Epithelial cell of proximal tubule (primary cell): Measurements from ENCODE around the gene P2RX7. TPM values are rescaled to one million over a fixed set of nuclear protein-coding genes. Genes with fewer than 3 reads are reported as not detected.
"Not testable (repeated sequence)": the region's sequence is repeated elsewhere in the genome, so short reads cannot be mapped to it uniquely, and the experiment has no call there.

Source experiments
- DNase-seq: peaks from one replicate; pipeline ENCODE4 v3.0.0-alpha.2; 2011; ENCODE audit warnings: low read depth
- H3K4me3 ChIP-seq: 2 replicates; pipeline ENCODE4 v1.5.1; 2011; ENCODE audit warnings: low read depth, mild to moderate bottlenecking, low read length
- CTCF ChIP-seq: conservative IDR thresholded peaks from 2 replicates; pipeline ENCODE4 v1.5.1; 2012; ENCODE audit warnings: low read depth, mild to moderate bottlenecking, low read length
- total RNA-seq: library from RNA; depleted of rRNA; stranded (reverse); fragments of >200 nt; gene quantifications from 2 replicates; pipeline ENCODE4 v1.2.3, GENCODE V29; 2015

Gene P2RX7
- total RNA-seq, 1 donor from 2014 or later, result not detected

GRCh38 chr12:121189131-121189530 is 56.5 kb downstream of the P2RX7 start:
- DNase-seq, result no peak
- no peak overlapping the region for H3K4me3 ChIP-seq
- TF ChIP-seq CTCF, result no peak

GRCh38 chr12:121189619-121190155 is 57.0 kb downstream of the P2RX7 start:
- no peak overlapping the region for H3K4me3 ChIP-seq
- no peak for TF ChIP-seq CTCF
- no peak for DNase-seq

- TF ChIP-seq CTCF, result no peak
- peak; percentile 96 for DNase-seq
- peak overlapping the region; percentile 14 for H3K4me3 ChIP-seq
Measured at GRCh38 chr12:121190523-121191031, 57.9 kb downstream of the P2RX7 start.

- no peak for DNase-seq
- no peak overlapping the region for H3K4me3 ChIP-seq
- no peak for TF ChIP-seq CTCF
Measured at GRCh38 chr12:121191151-121191550, 58.5 kb downstream of the P2RX7 start.

GRCh38 chr12:121196902-121197301 is 64.2 kb downstream of the P2RX7 start:
- no peak for DNase-seq
- TF ChIP-seq CTCF, result no peak
- no peak overlapping the region for H3K4me3 ChIP-seq

GRCh38 chr12:121198949-121199348 is 66.3 kb downstream of the P2RX7 start:
- H3K4me3 ChIP-seq, result no peak overlapping the region
- no peak for TF ChIP-seq CTCF
- DNase-seq, result no peak

- not testable (repeated sequence) for DNase-seq
Measured at GRCh38 chr12:121201140-121201539, 68.5 kb downstream of the P2RX7 start.

More at GRCh38 chr12:121201140-121201539, 68.5 kb downstream of the P2RX7 start:
- not testable (repeated sequence) for H3K4me3 ChIP-seq
